ENCODE data around the gene LACC1. TPM values are rescaled to one million over a fixed set of nuclear protein-coding genes. Genes with fewer than 3 reads are reported as not detected.
A peak's percentile ranks its signal among the peaks of the same experiment; 100 is the strongest.

LACC1 gene
- polyA plus RNA-seq (2012; ENCODE audit: insufficient read depth, insufficient read length), result 0.77 TPM

GRCh38 chr13:43879755-43880181, at the start of gene LACC1:
Gene LACC1, plus strand, starts transcription at chr13:43879904. Its CDS starts 1,082 bp downstream, at chr13:43880986.
- no peak for DNase-seq (ENCODE audit: low read depth, low spot score)
- peak within 1 kb of the TSS; percentile 51 for H3K4me3 ChIP-seq (ENCODE audit: low read length)

- no peak overlapping the region for H3K4me3 ChIP-seq (ENCODE audit: low read length)
Observed at GRCh38 chr13:43830497-43830881, 49.2 kb upstream of the LACC1 start.

GRCh38 chr13:43831088-43831487, 48.6 kb upstream of the LACC1 start:
- H3K4me3 ChIP-seq (ENCODE audit: low read length), result no peak overlapping the region
- DNase-seq (ENCODE audit: low read depth, low spot score), result no peak

More at GRCh38 chr13:43830497-43830881, 49.2 kb upstream of the LACC1 start:
- no peak for DNase-seq (ENCODE audit: low read depth, low spot score)

- DNase-seq (ENCODE audit: low read depth, low spot score), result no peak
- H3K4me3 ChIP-seq (ENCODE audit: low read length), result no peak overlapping the region
Observed at GRCh38 chr13:43835701-43836100, 44.0 kb upstream of the LACC1 start.

- DNase-seq (ENCODE audit: low read depth, low spot score), result no peak
- H3K4me3 ChIP-seq (ENCODE audit: low read length), result no peak overlapping the region
Observed at GRCh38 chr13:43838909-43839308, 40.8 kb upstream of the LACC1 start.

GRCh38 chr13:43846496-43847158, 33.1 kb upstream of the LACC1 start:
- no peak for DNase-seq (ENCODE audit: low read depth, low spot score)

GRCh38 chr13:43848001-43848649, 31.6 kb upstream of the LACC1 start:
- no peak for DNase-seq (ENCODE audit: low read depth, low spot score)
- H3K4me3 ChIP-seq (ENCODE audit: low read length), result no peak overlapping the region

More at GRCh38 chr13:43846496-43847158, 33.1 kb upstream of the LACC1 start:
- H3K4me3 ChIP-seq (ENCODE audit: low read length), result no peak overlapping the region

DNA sequence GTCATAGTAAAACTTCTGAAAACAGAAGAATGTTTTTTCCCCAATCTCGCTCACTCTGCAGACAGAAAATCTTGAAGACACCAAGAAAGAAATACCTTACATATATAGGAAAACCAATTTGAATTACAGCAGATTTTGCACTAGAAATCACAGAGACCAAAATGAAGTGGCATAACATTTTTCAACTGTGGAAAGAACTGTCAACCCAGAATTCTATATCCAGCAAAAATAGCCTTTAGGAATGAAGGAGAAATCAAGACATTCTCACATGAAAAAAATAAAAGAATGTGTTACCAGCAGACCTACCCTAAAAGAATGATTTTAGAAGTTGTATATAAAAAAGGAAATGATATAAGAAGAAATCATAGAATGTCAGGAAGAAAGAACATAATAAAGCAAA, 28.8 kb upstream of the LACC1 start:
- H3K4me3 ChIP-seq (ENCODE audit: low read length), result no peak overlapping the region
- no peak for DNase-seq (ENCODE audit: low read depth, low spot score)

DNA sequence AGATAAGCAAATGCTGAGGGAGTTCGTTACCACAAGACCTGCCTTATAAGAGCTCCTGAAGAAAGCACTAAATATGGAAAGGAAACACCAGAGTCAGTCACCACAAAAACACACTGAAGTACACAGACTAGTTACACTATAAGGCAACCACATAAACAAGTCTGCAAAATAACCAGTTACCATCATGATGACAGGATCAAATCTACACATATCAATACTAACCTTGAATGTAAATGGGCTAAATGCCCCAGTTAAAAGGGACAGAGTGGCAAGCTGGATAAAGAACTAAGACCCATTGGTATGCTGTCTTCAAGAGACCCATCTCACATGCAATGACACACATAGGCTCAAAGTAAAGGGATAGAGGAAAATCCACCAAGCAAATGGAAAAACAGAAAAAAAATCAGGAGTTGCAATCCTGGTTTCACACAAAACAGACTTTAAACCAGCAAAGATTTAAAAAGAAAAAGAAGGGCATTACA, 26.7 kb upstream of the LACC1 start:
- no peak for DNase-seq (ENCODE audit: low read depth, low spot score)
- H3K4me3 ChIP-seq (ENCODE audit: low read length), result no peak overlapping the region

- no peak overlapping the region for H3K4me3 ChIP-seq (ENCODE audit: low read length)
- DNase-seq (ENCODE audit: low read depth, low spot score), result no peak
Observed at GRCh38 chr13:43861863-43862262, 17.8 kb upstream of the LACC1 start.

- no peak overlapping the region for H3K4me3 ChIP-seq (ENCODE audit: low read length)
- DNase-seq (ENCODE audit: low read depth, low spot score), result no peak
Observed at GRCh38 chr13:43864921-43865320, 14.8 kb upstream of the LACC1 start.

GRCh38 chr13:43865892-43866291, 13.8 kb upstream of the LACC1 start:
- H3K4me3 ChIP-seq (ENCODE audit: low read length), result no peak overlapping the region
- DNase-seq (ENCODE audit: low read depth, low spot score), result no peak

GRCh38 chr13:43872181-43872580, 7.5 kb upstream of the LACC1 start:
- no peak overlapping the region for H3K4me3 ChIP-seq (ENCODE audit: low read length)
- DNase-seq (ENCODE audit: low read depth, low spot score), result no peak

DNA sequence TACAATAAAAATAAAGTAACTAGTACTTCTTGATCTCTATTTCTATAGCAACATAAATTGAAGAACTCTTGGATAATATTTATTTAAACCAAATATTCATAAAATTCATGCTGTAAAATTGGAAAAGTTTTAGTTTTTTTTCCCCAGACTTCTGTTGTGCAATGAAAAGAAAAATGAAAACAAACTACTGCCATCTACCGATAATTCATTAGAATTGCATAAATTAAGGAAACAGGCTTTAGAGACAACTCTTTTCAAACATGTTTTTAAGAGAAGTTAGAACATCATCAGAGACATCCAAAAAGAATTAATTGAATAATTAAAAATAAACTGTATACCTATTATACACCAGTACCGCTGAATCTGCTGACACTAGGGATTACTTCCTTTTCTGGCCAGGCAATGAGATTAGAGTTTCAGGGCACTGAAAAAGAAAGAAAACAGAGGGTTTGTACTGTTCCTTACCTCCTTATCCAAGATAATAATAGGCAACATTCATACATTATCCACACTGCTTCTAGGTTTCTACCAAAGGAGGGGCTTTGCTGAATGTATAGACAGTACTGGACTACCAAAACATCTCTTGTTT, 5.1 kb upstream of the LACC1 start:
- no peak overlapping the region for H3K4me3 ChIP-seq (ENCODE audit: low read length)
- peak; percentile 4 for DNase-seq (ENCODE audit: low read depth, low spot score)

DNA sequence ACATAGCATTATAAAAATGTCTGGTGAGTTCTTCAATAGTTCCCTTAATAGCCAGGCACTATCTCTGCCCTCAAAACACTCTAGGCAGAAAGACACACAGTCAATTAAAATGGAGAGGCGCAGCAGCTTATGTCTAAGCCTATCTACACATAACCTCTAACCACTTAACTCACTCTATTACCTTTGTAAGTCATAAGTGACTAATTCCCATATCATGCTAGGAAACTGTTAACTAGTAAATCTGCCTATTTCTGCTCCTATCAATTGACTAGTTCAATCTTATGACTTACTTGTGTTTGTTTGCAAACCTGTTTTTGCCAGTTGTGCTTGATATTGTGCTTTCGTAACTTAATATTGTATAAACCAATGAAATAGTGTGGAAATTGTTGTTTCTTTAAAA, 3.3 kb upstream of the LACC1 start:
- no peak for DNase-seq (ENCODE audit: low read depth, low spot score)
- no peak overlapping the region for H3K4me3 ChIP-seq (ENCODE audit: low read length)

GRCh38 chr13:43877326-43877725, 2.4 kb upstream of the LACC1 start:
- H3K4me3 ChIP-seq (ENCODE audit: low read length), result no peak overlapping the region
- no peak for DNase-seq (ENCODE audit: low read depth, low spot score)

DNA sequence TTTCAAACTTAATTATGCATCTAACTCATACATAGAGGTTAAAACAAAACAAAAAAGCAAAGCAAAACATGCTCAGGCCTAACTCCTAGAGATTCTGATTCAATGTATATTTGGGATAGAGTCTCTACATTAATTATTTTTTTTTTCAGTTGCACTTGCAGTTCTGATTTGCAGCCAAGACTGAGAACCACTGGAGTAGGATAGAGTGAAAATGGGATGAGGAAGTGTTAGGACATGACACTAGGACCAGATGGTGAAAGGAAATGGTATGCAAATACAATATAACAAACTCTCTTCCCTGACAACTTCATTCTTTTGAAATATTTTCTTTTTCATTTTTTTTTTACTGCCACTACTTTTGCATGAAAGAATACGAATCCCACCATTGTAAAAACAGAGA, 1.9 kb upstream of the LACC1 start:
- no peak for DNase-seq (ENCODE audit: low read depth, low spot score)

GRCh38 chr13:43878892-43879754, 581 bp upstream of the LACC1 start, which contains the start of gene CCDC122:
Gene CCDC122, minus strand, starts transcription at chr13:43879740. Its CDS starts 10,364 bp downstream, at chr13:43869376.
- H3K4me3 ChIP-seq (ENCODE audit: low read length), result peak within 1 kb of the TSS; percentile 51
- peak; percentile 3 for DNase-seq (ENCODE audit: low read depth, low spot score)

More for the DNA sequence above, 1.9 kb upstream of the LACC1 start:
- H3K4me3 ChIP-seq (ENCODE audit: low read length), result no peak overlapping the region

- H3K4me3 ChIP-seq (ENCODE audit: low read length), result peak overlapping the region; percentile 51
- DNase-seq (ENCODE audit: low read depth, low spot score), result no peak
Observed at GRCh38 chr13:43880214-43880855, 631 bp downstream of the LACC1 start.

All from Jurkat, Clone E6-1 (cell line).